NCI-H748 treated with DMSO at 0.1 percent for 48 hours (cell line): Measurements from ENCODE around the gene AQP2.

Source experiments
- DNase-seq: peaks from one replicate; lab custom pipeline; 2025; lab: John Stamatoyannopoulos, UW

Gene AQP2

DNA sequence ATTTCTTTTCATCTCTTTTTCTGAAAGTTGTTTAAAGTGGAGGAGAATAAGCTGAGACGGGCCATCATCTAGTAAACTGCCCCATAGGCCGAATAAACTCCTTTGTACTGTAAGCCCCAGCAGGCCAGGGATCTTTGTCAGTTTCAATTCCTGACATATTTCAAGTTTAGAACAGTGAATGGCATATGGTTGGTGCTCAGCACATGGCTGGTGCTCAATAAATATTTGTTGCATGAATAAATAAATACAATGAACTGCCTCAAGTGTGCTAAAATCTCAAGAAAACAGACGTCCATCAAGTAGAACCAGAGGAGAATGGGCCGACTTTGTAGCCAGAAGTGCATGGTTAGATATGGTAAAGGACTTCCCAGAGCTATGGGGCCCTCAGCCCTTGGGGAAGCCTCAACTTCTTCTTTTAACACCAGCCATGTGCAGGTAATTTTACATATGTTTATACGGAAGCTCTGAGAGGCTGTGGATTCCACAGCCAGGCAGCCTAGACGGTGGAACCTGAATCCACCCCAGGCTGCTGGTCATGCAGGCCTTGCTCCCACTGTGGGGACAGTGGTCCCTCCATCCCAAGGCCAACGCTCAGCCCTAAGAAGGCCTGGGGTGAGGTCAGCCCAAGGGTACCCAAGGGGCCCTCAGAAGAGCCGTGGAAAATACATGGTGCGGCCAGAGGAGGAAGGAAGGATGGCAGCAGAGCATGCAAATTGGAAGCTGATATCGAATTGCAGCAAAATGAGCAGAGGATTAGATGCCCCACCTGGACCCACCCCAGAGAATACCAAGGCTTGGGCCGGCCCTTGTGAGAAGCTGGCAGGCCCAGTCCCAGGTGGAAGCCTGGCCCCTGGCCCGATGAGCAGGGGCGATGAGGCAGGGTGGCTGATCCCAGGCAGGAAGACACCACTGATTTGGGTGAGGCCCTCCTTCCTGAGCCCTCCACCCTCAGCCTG lies 8.7 kb upstream of the AQP2 start:
- no peak for DNase-seq

DNA sequence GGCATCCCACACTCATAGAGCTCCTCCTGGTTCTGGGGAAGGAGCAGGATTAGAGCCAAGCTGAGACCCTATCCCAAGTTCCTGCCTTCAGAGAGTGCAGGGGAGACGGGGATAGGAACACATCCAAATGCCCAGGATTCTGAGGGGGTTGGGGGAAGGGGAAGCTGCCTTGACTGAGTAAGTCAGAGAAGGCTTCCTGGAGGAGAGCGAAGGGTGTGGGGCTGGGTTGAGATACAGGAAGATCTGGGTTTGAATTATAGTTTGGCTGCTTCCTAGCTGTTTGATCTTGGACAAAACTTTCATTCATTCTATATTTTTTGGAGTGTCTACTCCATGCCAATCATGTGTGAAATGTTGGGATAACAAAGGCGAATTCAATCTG lies 8.0 kb upstream of the AQP2 start:
- no peak for DNase-seq

DNA sequence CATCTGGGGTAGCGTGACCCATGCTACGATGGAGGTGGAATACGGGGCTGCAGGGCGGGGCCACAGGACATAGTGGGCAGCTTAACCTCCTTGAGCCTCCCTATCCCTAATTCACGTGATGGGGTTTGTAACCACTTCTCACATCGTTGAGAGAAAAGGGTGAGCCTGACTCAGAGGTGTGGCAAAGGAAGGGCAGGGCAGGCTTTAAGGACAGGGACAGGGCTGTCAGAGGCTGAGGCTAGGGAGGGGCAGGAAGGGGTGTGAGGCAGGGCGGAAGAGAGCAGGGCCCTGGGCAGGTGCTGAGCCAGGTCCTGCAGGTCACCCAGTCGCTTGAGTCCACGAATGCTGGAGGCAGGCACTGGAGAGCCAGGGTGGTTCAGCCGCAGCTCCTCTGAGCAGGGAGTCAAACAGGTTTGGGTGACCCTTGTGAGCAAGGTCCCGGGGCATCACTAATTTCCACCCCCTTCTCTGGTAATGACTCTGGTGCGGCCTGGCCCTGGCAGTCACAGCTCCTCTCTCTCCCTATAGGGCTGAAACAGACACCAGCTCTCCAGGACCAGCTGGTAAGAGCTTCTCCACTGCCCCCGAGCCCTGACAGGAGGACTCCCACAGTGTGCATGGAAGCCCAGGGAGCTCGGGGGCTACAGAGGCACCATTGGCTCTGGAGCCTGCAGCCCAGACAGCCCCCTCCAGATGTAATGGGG lies 7.5 kb upstream of the AQP2 start:
- DNase-seq, result no peak

DNA sequence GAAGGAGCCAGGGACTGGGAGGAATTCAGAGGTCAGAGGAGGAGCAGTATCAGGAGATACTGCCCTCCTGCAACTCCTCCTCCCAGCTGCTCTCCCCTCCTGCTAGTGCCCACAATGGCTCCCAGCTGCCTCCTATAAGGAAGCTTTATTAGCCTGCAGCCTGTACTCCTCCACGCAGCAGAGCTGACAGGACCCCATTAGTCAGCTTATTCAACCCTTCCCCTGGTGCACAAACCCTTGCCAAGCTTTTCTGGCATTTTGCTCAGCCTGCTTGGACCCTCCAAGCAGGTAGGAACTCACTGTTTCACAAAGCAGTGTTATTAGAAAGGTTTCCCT lies 6.9 kb upstream of the AQP2 start:
- DNase-seq, result no peak

DNA sequence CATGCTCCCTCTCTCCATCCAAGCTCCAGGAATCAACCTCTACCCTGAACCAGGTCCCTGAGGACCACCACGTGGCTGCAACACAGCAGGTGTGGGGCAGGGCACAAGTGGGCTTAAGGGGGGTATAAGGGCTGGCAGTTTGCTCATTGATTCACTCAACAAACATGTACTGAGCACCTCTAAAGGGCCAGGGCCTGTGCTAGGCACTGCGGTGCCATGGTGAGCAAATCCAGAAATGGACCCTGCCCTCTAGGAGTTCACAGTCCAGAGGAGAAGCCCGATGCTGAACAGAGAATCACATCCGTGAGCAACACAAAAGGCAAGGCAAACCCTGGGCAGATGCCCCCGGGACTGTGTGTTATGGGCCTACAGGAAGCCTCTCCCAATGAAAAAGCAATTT lies 6.5 kb upstream of the AQP2 start:
- DNase-seq, result no peak

DNA sequence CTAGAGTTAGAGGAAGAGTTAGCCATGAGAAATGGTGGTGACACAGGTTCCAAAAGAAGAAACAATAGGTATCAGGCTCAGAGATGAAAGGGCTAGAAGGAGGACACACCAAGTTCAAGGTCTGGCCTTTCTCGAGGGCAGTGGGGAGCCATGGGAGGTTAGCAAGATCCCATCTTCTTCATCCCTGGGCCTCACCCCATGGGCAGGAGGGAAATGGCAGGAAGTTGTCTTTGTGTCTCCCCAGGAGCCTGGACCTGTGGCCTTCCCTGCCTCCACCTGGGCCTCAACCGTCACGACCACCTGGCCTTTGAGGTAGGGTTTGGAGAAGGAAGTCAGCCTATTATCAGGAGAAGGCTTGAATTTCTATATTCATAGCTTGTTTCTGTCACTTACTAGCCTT lies 5.8 kb upstream of the AQP2 start:
- no peak for DNase-seq

DNA sequence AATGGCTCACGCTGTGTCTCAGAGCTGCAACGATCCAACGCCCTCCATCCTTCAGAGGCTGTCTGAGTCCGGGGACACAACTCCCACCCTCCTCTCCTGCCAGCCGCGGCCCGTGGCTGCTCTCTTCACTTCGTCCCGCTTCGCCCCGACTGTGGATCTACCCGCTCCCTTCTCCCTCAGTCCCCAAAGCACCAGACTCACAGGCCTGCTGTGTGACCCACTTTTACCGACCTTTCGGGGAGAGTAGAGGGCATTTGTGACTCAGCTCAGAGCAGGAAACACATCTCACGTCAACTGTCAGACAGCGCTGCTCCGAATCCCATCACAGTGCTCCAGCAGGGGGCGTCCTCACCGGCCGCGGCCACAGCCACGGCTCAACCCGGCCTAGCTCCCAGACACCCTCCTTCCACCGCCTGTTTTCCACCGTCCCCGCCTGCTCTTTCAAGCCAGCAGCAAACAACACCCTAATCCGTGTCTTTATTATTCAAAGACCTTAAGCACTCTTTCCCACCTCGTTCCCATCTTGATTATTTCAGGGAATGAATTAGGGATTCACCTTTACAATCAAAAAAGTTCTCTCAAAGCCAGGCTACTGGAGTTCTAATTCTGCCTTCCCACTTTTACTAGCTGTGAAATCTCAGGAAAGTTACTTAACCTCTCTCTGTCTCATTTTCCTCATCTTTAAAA lies 5.0 kb upstream of the AQP2 start:
- DNase-seq, result peak; percentile 19

DNA sequence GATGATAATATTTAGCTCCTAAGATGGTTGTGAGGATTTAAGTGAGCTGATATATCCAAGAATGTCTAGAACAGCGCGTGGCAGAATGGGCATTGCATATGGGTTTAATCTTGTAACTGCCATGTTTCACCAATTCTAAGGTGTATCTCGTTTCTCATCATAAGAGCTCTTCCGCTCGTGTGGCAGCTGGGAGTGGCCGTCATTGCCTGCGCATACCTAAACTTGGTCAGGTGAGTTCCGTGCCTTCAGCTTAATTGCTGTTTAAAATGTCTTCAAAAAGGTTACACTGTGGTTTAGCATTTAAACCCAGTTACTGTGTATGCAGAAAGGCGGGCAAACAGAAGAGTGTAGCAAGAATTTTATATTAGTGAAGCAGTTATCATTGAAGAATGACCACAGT lies 4.5 kb upstream of the AQP2 start:
- DNase-seq, result no peak

DNA sequence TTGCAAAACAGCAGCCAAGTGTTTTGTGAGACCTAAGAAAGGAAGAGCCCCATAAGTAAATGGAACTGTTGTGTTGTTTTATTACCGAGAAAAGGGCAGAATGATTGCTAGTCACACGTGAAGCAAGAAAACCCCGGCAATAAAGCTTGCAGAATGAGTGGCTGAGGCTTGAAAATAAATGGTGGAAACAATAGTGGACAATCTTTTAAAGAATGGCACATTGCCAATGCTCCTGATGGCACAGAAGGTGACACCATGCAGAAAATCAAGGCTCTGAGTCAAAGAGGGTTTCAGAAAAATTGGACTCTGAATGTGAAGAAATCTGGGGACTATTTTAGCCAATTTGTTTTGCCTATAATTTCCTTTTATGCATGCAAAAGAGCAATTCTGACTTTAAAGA lies 4.0 kb upstream of the AQP2 start:
- no peak for DNase-seq

DNA sequence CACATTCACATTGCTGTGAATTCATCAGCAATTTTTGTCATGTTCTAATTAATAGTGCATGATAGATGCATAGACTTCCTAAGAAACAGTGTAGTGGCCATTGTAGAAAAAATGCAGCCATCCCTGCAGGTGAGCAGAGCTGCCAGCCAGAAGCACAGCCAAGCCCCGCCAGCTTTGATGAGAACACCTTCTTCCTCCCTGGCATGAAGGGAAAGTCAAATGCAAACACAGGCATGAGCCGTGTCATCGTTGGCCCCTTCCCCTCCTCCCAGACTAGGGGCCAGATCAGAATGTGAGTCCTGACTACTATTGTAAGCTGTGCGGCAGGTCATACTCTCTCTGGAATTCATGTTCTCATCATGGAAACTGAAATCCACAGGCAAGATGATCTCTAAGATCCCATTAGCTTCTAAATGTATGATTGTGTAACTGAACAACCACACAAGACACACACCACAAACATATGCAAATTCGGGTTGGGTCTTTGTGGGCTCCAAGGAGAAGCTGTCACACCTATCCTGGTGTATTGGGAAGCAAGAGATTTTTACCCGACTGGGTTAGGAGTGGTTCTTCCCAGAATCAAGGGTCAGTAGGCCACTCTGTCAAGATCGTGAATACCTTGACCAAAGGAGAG lies 2.8 kb upstream of the AQP2 start:
- DNase-seq, result no peak

DNA sequence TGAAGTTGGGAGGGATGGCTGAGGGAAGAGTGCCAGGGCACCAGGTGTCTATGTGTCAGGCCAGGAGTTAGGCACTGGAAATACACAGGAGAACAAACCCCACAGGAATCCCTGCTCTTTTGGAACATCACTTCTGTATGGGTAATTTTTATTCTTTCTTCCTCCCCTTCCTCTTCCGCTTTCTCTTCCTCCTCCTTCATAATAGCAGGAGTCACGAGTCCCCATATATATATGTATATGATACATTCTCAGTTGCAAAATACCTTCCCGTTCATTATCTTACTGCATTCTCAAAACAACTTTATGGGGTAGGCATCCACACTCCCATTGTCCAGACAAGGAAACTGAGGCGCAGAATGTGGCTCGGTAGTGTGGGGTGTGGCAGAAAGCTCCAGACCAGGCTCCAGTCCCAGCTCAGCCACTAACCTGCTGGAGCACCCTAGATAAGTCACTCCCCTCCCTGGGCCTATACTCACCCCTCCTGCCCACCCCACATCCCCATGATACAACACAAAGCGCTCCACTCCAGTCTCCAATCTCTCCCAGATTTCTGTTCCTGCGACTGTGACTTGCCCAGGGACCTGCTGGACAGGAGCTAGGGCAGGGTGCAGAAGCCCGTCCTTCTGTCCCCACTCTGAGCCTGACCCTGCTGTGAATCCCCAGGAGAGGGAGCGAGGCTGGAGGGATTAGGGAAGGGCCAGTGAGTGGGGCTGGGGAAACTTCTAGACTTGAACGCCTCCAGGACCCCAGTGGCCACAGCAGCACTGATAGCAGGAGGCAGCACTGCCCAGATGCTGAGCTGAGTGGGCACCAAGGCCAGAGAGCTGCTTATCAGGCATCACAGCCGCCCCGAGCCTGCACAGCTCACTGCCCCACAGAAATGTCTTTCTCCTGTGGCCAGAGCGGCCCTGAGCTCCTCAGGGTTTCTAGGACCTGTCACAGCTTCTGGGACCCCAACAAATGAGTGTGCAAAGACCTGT lies 1.4 kb upstream of the AQP2 start:
- no peak for DNase-seq

DNA sequence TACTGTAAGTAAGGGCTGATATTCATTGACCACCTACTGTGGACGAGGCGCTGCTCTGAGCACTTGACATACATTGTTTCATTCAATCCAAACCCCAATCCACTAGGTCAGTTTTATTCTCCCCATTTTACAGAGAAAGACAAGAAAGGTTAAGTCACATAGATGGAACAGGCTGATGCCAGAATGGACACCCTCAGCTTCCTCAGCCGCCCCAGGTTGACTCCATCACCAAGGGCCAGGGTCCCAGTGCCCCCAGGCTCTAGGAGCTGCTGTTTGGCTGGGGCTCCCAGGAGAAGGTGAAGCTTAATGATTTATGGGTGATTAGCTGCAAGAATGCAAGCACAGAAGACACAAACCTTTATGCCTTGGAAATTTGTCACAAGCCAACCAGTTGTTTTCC lies 671 bp upstream of the AQP2 start:
- no peak for DNase-seq

DNA sequence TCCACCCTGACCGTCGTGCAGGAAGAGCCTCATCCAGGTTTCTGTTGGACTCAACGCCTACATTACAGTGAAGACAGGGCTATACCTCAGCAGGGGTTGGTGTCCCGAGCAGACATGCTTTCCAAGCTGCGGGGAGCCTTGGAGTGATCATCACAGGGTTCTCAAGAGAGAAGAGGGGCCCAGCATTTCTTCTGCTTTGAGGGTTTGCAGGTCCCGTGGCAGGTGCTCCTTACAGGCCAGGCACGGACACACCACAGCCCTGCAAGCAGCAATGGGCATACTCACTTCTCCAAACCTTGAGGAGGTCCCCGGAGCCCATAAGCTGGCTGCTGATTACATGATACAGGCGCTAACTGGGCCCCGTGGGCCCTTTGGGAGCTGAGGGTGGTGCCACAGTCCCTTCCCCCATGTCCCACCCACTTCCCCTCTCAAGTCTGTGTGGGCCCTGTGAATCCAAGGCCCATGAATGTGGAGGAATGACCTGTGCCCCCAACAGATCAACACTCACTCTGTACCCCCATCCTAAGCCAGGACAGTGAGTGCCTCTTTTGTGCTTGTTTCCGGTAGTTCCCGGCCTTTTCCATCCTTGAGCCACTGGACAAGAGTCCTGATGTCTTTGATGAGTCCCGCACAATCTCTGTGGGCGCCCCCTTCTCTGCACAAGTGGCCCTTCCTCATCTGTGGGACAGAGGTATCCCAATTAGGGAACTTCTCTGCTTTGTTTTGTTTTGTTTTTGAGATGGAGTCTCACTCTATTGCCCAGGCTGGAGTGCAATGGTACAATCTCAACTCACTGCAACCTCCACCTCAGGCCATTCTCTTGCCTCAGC lies 1.1 kb downstream of the AQP2 start:
- DNase-seq, result no peak

DNA sequence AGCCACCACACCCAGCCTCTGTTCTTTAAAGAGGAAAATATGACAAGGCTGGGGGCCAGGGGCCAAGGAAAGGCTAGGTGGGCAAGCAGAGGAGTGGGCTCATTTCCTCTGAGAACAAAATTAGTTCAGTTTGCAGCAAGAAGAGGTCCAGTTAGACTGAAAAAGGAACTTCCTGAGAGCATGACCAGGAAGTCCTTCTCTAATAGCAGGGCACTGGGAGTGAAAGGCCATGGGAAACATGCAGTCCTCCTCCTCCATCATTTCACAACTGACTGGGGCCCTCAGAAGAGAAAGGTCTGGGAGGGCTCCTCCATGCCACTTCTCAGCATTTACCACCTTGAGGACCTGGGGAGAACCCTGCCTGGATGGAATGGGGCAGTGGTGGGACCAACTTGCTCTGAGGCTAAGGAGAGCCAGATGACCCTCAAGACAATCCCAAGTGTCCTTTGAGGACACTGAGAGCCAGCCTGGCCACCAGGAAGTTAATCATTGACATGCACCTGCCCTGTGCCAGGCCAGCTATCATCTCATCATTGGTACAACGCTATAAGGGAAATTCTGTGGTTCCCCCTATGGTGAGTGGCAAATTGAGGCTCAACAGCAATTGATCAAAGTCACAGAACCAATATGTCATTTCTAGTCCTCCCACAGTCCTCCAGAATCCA lies 2.0 kb downstream of the AQP2 start:
- DNase-seq, result no peak

DNA sequence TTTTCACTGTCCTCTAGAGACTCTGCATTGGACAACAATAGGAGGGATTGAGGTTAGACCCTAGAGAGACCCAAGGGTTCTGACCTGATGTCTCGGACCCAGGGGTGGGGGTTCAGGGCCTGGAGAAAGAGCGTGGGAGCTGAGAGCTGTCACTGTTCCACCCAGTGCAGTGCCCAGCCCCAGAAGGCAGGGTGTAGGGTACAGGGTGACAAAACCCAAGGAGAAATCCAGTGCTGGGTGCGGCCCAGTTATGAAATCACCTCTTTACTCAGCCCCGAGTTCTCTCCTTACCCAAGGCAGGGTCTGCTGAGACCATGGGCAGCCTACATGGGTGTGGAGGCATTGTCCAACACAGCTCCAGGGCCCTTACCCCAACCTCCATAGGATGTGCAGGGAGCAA lies 2.6 kb downstream of the AQP2 start:
- no peak for DNase-seq

DNA sequence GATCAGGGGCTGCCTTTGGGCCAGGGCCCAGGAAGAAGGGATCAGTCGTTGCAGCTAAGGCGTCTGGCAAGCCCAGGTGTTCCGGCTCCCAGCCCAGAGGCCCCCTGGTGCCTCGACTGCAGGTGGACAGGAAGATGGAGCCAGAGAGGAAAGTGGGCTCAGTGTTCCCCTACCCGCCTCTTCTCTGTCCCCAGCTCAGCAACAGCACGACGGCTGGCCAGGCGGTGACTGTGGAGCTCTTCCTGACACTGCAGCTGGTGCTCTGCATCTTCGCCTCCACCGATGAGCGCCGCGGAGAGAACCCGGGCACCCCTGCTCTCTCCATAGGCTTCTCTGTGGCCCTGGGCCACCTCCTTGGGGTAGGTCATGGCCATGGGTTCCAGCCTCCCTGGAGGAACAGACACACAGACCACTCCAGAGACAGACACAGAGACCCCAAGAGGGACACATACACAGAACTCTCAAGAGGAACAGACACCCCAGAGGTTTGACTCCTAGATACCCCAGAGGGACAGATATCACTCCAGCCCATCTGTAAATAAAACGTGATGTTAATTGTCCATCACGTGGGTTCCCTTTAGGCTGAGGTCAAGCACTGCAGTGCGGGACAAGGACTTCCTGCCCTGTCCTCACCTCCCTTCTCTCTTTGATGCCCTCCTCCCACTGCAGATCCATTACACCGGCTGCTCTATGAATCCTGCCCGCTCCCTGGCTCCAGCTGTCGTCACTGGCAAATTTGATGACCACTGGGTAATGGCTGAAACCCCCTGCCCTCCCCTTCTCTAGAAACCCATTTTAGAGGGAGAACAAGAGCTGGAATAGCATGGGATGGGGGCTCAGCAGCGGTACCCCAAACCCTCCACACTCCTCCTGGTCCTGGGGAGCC lies 3.7 kb downstream of the AQP2 start:
- DNase-seq, result no peak

DNA sequence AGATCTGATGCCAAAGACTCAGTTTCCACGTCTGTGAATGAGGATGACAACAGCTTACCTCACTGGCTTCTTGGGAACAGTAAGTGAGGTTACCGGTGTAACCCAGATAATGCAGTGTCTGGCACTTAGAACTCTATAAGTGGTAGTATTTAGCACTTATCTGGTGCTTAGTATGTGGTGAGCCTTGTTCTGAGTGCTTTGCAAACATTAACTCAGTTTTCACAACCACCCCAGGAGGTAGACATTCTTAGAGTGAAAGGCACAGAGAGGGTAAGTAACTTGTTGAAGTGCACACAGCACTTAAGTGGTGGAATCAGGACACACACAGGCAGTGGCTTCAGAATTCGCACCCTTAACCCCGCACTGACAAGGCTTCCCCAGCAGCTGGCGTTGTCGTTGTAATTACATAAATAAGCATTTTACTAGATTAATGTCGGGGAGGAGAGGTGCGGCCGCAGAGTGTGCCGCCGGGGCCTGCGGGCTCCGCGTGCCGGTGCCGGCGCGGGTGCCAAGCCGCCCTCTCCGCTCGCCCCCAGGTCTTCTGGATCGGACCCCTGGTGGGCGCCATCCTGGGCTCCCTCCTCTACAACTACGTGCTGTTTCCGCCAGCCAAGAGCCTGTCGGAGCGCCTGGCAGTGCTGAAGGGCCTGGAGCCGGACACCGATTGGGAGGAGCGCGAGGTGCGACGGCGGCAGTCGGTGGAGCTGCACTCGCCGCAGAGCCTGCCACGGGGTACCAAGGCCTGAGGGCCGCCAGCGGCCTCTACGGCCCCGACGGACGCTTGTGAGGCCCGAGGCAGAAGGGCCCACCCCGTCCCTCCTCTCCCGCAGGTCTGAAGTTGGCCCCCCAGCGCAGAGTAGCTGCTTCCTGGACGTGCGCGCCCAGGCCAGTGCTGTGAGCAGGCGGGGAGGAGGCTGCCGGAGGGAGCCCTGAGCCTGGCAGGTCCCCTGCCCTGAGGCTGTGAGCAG lies 4.6 kb downstream of the AQP2 start:
- no peak for DNase-seq
